ENCODE results near the gene DCAF11. TPM values are rescaled to one million over a fixed set of nuclear protein-coding genes. Genes with fewer than 3 reads are reported as not detected.

The DCAF11 gene
- total RNA-seq, 4 donors from 2014 or later: 42.9 to 87.4 (median 57.8) TPM

GRCh38 chr14:24130380-24130716 lies 15.8 kb downstream of the DCAF11 start, which contains the start of gene FITM1:
Gene FITM1 (plus strand): TSS chr14:24130659. CDS start chr14:24131564, 905 bp downstream.
- no peaks in the 10 kb centered on the region for H3K9me3 ChIP-seq
- no peaks in the 10 kb centered on the region for H3K27me3 ChIP-seq
- no peak for DNase-seq
- intact Hi-C loops (cut with DNase I; ENCODE audit: low total_unique reads): no loop called here
- no peak for TF ChIP-seq POLR2A (IDR thresholded peaks at IDR 0.05)
- TF ChIP-seq CTCF (IDR thresholded peaks at IDR 0.05): no peak
- peak within 1 kb of the TSS; percentile 30 for H3K27ac ChIP-seq
- no peaks in the 10 kb centered on the region for H3K4me1 ChIP-seq
- H3K4me3 ChIP-seq: no peak within 1 kb of the TSS
- no peaks in the 10 kb centered on the region for H3K36me3 ChIP-seq

GRCh38 chr14:24130717-24131548 lies 16.4 kb downstream of the DCAF11 start:
- Histone ChIP-seq H3K27ac (peak overlapping the region; percentile 30), H3K27me3 (no peaks in the 10 kb centered on the region), H3K9me3 (no peaks in the 10 kb centered on the region), H3K36me3 (no peaks in the 10 kb centered on the region), H3K4me1 (no peaks in the 10 kb centered on the region), H3K4me3 (no peak overlapping the region)
- intact Hi-C loops (cut with DNase I; ENCODE audit: low total_unique reads): no loop called here
- DNase-seq: no peak
- TF ChIP-seq CTCF (IDR thresholded peaks at IDR 0.05): no peak
- TF ChIP-seq POLR2A (IDR thresholded peaks at IDR 0.05): no peak

GRCh38 chr14:24131549-24131966 lies 17.0 kb downstream of the DCAF11 start:
- peaks cover 0 to under 1% of the 10 kb centered on the region in 2 donors for H3K4me1 ChIP-seq
- no peak for TF ChIP-seq CTCF (IDR thresholded peaks at IDR 0.05)
- no peak for TF ChIP-seq POLR2A (IDR thresholded peaks at IDR 0.05)
- intact Hi-C loops (cut with DNase I; ENCODE audit: low total_unique reads): no loop called here
- peak overlapping the region; percentile 30 for H3K27ac ChIP-seq
- H3K9me3 ChIP-seq: no peaks in the 10 kb centered on the region
- no peaks in the 10 kb centered on the region for H3K36me3 ChIP-seq
- no peak for DNase-seq
- H3K27me3 ChIP-seq: no peaks in the 10 kb centered on the region
- H3K4me3 ChIP-seq: no peak overlapping the region

GRCh38 chr14:24132061-24132685 lies 17.6 kb downstream of the DCAF11 start:
- Histone ChIP-seq H3K27ac (no peak overlapping the region), H3K9me3 (no peaks in the 10 kb centered on the region), H3K27me3 (no peaks in the 10 kb centered on the region), H3K36me3 (no peaks in the 10 kb centered on the region), H3K4me1 (peaks cover 0 to 7% of the 10 kb centered on the region in 2 donors), H3K4me3 (no peak overlapping the region)
- no peak for DNase-seq
- intact Hi-C loops (cut with DNase I; ENCODE audit: low total_unique reads): no loop called here
- TF ChIP-seq POLR2A (IDR thresholded peaks at IDR 0.05) (no peak), CTCF (IDR thresholded peaks at IDR 0.05) (no peak)

- Histone ChIP-seq H3K4me3 (no peak overlapping the region), H3K9me3 (no peaks in the 10 kb centered on the region), H3K36me3 (no peaks in the 10 kb centered on the region), H3K4me1 (peaks cover 0 to 7% of the 10 kb centered on the region in 2 donors), H3K27ac (no peak overlapping the region), H3K27me3 (no peaks in the 10 kb centered on the region)
- intact Hi-C loops (cut with DNase I; ENCODE audit: low total_unique reads): no loop called here
- TF ChIP-seq CTCF (IDR thresholded peaks at IDR 0.05) (no peak), POLR2A (IDR thresholded peaks at IDR 0.05) (no peak)
- DNase-seq: no peak
Observed at GRCh38 chr14:24132976-24133375, 18.4 kb downstream of the DCAF11 start.

Data from uterus (tissue), 4 donors.